Eye (tissue), 1 donor: ENCODE measurements around the gene OLIG3.

Experiments used
- DNase-seq: peaks from one replicate; pipeline ENCODE4 v3.0.0-alpha.2; 2015

The OLIG3 gene

DNA sequence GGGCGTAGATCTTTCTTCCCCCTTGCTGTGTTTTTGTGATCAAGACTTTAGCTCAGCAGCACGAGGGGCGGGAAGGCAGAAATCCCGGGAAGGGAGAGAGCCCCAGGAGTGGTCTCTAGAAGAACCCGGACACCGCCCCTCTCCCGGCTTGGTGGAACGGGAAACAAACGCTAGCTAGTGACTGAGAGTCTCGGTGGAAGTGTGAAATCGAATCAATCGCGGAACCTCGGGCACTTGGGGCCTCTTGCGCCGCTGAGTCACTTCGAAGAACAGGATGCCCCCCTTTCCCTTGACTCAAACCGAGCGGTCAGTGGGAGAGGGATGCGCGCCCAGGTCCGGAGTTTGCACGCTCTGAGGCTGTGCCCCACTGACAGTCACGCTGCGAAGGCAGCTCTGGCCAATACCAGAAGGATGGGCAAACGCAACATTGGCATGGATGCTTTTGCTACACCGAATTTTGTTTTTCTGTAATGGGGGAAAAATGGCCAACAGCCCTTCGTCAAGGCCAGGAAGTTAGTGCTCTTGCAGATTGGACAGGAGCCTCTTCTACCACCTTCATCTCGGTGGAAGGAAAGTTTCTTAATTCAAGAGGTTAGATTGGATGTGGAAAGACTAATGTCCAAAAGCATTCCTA is 1.6 kb upstream of the OLIG3 start:
- DNase-seq, result peak; percentile 86

DNA sequence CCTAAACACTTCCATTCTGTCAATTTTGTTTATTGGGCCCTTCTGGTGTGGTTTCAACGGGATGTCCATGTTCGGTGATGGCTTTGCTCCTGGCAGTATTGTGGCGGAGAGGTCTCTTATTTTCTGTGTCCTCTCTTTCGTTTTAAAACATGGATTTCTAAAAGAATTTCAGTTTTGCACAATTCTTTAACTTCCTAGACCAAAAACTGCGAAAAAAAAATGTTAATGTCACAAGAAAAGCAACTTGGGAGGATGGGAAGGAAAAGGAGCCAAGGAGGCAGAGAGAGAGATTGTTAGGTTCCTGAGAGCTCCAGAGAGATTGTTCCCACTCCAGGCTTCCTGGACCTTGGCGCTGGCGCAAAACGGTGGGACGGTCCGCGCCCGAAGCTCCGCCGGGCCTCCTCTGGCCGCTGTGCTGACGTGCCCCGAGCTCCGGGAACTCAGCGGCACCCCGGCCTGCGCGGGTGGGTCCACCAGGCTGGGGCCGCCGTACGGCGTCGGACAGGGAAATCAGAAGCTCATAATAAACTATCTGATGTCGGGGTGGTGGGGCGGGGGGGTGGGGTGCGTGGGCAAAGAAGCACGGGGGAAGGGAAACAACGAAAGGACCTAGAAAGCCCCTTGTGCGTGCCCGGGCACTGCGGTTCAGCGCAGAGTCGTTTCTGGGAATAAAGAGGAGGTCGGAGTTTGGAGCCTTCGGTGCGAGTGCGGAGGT is 951 bp upstream of the OLIG3 start:
- peak; percentile 81 for DNase-seq

DNA sequence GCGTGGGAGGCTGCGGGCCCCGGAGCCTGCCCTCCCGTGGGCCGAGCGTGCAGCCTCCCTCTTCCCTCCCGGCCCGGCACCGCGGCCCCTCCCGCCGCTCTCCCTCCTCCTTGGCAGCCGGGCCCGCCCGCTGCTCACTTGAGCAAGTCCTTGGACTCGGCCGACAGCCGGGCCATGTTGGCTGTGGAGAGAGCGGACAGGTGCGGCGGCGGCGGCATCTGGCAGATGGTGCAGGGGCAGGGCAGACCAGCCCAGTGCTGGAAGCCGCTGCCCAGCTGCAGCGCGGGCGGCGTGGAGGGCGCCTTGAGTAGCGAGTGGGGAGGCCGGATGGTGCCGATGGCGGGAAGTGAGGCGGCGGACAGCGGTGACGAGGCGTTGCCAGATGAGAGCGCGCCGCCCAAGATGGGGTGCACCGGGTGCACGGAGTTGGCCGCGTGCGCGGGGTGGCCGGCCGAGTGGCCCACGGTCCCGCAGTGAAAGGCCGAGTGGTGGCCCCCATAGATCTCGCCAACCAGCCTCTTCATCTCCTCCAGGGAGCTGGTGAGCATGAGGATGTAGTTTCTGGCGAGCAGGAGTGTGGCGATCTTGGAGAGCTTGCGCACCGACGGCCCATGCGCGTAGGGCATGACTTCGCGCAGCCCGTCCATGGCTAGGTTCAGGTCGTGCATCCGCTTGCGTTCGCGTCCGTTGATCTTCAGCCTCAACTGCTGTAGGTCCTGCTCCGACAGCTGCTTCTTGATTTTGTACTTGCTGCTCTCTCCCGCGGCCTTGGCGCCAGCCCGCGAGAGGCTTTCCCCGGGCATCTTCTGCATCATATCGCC is 766 bp downstream of the OLIG3 start:
- peak; percentile 73 for DNase-seq

DNA sequence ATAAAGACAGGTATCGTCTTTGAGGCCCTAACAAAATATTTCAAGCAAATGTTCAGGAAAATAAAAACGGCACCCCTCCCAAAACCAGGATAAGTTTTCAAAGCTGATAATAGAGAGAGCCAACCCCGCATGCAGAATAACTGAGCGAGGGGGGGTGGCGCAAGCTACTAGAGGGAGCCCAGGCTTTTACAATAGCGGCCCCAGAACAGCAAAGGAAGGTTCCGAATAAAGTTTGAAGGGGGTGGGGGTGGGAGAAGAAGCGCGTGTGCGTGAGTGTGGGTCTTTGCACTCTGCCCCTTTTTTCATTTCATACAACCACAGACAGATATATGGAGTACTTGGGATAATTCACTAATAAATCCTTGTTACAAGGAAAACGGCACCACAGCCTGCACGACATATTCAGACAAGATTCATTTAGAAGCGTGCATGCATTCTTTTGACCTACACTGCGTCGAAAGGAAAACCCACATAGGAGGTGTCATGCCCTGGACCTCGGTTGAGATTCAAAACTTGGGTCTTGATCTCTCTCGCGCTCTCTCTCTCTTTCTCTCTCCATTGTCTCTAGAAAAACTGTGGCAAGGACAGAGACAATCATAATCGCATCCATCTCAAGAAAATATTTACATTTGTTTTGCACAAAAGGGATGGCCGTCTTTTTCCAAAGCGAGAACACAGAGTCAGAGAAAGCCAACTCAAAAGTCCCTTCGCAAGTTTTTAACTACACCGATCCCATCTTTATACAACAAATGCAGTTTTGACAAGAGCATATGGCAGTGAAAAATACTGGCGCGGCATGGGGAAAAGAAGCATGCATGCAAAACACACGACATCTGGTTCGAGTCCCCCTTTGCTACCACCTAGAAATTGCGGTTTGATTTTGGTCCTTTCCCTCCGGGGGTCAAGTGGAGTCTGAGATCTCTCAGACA is 1.6 kb downstream of the OLIG3 start:
- peak; percentile 69 for DNase-seq

DNA sequence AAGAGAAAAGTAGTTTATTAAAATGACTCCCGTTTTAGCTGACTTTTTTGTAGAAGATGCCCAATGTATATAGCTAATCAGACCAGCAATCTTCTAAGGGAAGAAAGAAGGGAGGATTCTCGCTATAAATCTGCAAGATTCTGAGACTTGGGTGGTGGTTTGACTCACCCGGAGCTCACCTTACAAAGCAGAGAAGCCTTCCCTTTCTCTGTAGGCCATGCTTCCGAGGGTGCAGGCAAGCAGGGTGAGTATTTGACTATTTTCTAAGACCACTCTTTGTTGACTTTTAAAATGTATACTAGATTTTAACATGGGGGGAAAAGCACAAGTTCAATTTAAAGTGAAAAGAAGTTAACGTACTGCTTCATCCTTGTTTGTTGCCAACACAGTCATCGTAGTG is 2.7 kb downstream of the OLIG3 start:
- peak; percentile 41 for DNase-seq

DNA sequence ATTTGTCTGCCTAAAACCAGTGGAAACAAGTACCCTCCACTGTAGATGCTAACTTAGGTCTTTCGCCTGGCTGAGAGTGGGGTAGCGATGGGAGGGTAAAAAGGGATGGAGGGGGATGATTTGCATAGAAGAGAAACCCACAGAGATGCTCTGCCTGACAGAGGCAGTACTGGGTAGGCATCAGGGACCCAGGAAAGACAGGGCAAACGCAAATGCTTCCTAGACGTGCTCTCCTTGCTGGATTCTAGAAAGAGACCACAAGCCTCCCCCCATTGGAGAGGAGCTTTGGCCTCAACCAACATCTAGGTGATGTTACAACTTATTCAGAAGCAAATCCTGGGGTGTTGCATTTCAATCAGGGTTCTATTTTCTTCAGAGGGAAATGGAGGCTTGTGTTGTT is 3.2 kb downstream of the OLIG3 start:
- peak; percentile 28 for DNase-seq

DNA sequence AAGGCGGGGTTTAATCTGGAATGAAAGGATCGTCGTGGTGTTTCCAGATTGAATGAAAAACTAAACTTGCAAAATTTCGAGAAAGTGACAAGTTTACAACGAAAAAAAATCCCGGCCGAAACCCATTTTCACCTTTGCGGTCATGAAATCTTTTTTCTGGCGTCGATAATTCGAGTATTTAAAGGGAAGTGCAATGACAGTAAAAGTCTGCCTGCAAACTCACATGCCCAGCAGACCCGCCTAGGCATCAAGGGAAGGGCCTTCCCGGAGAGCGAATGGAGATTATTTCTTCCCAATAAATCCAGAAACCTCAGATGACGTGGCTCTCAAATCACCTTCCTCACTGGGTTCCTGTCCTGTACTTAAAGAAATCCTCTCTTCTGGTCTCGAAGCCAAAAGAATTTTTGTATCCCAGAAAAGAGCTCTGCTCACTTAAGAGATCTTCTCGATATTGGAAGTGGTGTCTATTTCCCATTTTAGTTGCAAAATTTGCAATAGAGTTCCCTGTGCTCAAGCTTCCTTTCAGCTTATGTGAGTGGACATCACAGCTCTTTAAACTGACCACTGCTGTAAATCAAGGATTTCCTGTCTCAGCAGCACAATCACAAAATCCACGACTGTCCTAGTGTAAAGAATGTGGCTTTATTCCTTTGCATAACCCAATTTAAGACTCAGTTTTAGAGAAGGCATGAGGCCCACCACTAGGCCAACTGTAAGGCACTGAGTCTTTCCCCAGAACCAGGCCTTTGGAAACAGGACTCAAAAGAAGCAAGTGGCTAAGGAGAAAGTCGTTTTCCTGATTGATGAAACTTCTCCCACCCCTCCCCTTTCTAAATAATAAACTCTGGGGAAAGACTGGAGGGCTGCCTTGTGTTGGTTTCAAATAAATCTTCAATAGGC is 3.9 kb downstream of the OLIG3 start:
- DNase-seq, result peak; percentile 67

DNA sequence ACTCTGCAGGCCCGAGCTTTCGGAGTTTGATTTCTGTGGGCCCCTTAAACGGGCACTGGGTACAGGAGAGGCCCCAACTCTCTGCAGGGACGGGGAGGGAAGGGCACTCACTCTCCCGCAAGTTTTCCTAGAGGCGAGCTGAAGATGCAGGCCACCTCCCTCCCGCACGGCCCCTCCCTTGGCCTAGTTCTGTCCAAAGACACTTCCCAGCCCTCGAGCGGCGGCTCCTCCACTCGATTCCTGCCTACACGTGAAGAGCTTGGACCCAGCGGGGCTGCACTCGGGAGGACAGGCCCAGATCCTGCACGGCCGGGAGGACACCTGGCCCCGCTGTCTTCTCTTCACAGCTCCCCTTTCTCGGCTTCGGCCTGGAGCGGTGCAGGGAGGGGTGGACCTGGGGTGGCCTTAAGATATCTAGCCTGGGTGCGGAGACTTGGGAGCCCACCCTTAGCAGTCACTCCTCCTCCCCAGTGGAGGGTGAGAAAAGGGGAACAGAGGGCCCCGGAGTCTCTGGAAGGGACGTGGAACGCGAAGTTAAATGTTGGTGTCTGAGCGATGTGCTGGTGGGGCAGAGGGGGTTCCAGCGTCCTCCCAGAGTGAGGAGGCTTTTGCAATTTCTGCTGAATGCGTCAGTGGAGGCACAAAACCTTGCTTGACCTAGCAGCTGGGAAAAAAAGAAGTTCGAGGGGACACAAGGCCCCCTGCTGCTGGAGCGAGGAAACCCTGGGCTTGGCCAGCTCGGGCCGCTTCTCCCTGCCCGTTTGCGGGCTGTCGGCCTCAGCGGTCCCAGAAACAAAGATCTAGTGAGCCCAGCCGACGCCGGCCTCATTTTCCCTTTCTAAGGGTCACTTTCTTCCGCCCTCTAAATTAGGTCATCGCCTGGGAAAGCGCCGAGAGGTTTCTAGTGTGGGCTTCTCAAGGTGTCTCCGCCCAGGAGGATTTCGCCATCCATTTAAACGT is 4.9 kb downstream of the OLIG3 start:
- peak; percentile 73 for DNase-seq

DNA sequence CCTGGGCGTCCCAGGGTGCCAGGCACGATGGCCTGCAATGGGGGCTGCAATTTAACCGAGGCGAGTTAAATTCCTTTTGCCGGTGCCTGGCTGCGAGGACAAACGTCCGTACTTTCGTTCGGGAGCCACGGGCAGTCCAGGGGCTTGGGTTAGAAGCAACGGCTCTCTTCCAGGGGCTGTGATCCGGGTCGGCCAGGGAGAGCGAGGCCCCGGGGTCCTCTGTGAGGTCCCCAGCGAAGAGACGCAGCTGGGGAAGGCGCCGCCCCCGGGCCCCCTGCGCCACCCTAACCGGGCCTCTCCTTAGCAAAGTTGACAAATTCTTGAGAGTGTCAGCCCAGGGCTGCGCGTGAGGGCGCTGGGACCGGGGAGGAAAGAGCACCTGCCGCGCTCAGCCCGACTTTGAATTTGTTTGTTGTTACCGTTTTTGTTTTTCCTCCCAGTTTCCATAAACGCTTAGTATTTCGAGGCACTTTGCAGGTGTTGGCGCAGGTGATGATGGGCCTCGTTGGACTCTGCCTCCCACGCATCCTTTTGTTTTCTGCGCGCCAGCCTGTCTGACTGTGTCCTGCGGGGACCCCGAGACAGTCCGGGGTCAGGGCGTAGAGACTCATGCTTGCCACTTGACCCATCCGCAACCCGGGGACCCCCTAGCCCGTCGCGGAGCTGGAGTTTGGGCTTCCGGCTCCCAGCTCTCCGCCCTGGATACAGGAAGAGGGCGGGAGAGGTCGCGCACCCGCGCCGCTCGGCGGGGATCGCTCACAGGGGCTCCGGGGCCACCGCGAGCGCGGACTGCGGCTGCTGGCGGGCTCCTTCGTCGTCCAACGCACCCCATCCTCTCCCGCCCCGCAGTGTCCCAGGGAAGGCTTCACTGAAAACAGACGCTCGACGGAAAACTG is 5.8 kb downstream of the OLIG3 start:
- DNase-seq, result peak; percentile 66

DNA sequence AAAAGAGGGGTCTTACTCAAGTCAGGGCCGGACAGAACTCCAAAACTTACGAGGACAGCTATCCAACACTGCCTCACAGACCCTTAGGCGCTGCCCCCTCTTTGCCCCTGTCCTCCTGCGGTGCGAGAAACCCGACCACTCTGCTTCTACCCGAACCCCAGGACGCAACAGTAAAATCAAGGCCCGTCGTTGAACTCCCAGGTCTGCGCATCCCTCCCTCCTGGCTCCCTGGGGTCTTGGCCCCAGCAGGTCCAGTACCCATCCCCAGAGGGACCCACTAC is 6.4 kb downstream of the OLIG3 start:
- peak; percentile 39 for DNase-seq

DNA sequence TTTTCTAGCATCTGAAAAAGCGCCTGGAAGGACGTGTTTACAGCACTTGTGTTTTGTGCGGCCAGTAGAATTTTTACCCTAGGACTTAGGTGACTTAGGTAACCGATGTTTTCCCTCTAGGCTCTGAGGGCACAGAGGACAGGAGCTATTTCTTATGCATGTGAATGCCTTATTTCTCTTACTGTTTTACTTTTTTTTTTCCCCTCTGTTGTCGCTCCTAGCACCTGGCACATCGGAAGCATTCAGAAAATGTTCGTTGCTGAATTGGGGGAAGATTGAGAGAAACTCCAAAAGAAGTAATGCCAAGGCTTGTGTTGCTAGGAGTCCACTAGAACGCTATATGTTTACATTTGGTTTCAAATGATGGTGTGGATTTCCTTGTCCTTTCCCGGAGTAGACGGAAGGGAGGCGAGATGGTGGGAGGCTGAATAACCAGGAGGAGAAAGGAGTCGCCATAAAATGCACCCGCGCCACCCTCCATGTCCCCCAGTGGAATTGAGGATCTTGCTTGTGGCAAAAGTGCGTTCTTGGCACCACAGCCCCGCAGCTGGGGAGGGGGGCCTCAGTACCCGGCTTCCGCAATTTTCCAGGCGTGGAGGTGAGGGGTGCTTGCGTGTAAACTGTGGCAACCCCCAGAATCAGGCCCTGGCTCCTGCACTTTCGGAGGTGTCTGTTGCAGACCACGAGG is 6.9 kb downstream of the OLIG3 start:
- DNase-seq, result peak; percentile 57

DNA sequence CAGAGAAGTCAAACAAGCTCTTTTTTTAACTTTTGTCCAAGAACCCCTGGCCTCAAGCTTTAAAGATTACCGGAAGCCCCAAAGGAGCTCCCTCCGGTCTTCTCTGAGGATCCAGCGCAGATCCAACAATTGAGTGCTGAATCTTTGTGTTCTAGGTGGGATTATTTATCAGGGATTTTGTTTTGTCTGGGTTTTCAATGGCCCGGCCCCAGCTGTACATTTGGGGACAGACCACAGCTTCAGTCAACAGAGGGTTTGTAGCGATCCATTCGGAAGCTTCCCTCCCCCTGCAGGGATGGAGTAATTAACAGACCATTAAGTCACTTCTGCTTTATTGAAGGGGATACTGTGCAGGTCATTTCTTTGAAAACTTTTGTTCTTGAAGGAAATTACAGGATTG is 7.8 kb downstream of the OLIG3 start:
- peak; percentile 42 for DNase-seq

DNA sequence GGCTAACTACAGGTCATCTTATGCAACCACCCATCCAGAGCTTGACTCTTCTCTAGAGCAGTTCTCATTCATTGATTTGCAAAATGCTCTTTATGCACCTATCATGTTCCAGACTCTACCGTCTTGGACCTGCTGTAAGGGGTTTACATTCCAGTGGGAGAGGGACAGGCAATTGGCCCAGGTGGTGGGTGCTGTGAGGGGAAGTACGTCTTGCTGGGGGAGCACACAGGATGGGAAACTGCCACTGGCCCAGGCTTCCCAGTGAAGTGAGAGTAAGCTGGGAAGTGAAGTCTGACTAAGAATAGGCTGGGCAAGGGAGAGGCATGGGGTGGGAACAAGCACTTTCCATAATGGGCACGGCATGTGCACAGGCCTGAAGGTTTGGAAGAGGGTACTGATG is 13.8 kb downstream of the OLIG3 start:
- no peak for DNase-seq

DNA sequence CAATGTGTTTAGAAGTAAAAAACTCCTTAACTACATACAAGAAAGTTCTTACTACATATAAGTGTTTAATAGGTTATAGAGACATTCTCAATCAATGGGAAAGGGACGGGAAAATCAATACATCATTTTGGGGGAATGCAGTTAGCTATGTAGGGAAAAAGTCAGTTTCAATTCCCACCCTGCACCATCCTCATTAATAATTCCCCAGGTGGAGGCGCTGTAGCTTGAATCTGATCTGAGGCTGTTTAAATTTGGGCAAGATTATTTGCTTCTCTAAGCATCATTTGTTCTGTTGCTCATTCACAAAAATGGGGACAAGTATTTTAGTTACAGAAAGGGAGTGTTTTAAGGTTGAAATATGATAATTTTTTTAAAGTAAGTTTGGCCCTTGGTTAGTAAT is 19.1 kb downstream of the OLIG3 start:
- no peak for DNase-seq

DNA sequence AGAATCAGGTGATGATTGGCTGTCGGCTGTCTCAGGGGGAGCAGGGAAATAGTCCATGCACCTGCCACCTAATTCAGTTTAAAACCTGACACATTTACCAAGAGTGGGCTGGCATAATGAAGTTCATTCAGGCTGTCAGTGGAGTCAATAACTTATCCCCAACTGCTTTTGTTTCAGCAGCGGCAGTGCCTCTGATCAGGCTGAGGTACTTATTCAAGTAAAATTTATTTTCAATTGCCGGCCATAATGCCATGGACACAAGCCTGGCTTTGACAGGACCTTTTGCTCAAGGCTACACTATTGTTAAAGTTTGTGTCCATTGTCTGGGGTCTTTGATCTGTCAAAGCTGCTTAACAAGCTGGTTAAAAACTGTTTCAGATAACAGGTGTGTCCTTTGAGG is 20.6 kb downstream of the OLIG3 start:
- DNase-seq, result peak; percentile 8

DNA sequence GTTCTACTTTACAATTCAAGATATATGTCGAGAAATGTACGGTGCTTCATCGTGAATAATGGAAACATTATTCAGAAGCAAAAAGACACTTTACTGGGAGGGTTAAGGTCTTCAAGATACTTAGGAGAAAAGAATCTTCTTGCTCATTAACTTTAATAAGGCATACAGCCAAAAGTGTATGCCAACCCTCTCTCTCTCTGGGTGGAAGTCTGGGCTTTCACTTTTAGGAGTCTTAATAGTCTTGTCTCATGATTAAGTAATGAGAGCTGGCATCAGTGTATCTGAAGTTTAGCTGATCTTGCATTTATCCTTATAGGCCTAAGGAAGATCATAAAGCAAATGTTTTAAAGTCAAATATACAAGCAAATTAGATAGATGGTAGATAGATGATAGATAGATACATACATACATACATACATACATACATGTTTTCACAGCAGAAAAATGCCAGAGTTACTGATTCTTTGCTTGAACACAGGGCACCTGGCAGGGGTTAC is 21.5 kb downstream of the OLIG3 start:
- no peak for DNase-seq

DNA sequence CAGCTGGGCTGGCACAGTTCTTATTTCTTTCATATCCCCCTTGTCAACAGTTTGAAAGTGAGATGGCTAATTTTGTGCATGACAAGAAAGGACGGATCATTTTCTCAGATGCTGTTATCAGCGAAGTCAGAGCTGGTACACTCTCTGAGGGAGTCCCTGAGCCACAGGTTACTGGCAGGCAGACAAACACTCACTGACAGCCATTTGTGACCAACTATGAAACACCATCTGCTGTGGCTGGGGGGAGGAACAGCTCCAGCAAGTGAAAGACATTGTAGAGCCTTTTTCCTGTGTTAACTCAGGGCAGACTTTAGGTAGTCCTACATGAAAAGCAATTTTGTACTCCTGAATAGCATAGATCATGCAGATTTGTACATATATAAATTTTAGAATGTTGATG is 22.2 kb downstream of the OLIG3 start:
- peak; percentile 58 for DNase-seq

DNA sequence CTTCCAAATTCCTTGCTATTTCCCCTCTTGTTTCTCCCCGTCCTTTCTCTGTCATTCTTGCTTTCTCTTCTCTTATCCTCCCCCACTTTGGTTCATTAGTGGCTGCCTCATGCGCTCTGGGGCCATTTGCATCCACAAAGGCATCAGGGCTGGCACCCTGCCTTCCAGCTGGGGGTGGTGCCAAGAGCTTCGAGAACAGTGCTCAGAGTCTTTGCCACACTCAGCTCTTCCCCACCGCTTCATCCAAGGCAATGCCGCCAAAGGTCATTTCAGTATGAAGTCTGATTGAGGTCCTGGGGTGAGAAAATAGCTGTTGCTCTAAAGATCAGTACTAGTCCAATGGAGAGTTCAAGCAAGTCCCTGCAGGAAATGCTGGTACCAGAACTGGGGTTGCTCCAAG is 22.7 kb downstream of the OLIG3 start:
- DNase-seq, result no peak

DNA sequence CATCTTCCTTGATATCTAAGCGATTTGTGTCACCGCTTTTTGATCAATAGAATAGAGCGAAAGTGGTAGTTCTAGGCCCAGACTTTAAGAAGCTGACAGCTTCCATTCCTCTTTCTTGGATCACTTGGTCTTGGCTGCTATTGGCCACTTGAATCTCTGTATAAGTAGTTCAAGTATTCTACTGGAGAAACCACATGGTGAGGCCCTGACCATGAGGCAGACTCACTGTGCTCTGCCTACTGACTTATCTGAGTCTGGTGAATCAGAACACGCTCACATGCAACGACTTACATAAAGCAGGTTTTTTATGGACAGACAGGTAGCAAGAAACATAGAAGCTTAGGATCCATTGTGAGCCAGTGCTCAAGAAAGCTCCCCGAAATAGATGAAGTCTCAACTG is 27.0 kb downstream of the OLIG3 start:
- DNase-seq, result no peak
